Measurements from ENCODE around the gene THBS4.

The THBS4 gene

DNA sequence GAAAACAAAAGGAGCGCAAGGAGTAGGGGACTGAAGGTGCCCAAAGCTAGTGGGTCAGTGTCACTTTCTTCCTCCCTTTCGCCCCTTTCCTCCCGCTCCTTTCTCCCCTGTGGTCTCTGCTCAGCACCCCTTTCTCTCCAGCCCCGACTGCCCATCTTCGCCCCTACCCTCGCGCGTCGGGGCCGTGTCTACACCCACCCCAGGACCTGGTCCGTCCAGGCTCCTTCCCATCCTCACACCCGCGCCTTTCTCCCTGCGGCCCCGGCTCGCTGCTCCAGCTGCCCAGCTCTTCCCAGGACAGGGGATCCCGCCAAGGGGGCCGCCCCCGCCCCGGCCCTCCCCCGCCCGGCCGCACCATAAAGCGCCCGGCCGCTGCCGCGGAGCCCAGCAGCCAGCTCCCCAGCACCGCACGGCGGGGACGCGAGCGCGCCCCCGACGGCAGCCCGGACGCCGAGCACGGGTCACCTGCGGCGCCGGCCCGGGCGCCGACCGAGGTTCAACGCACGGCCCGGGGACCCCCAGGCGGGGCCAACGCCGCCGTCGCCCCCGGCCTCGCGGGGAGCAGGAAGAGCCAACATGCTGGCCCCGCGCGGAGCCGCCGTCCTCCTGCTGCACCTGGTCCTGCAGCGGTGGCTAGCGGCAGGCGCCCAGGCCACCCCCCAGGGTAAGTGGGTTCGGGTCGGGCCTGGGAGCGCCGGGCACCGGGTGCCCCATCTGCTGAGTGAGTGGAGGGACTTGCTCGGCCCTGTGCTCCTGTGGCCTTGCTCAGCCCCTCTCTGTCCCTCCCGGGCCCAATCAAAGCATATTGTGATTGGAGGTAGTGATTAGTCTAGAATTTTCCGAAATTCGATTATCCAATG lies at the start of gene THBS4:
TSS of gene THBS4 (plus strand) at position 387 of the 860 bp plus-strand sequence. CDS start at position 577, 190 bp downstream.
- DNase-seq, result no peak

DNA sequence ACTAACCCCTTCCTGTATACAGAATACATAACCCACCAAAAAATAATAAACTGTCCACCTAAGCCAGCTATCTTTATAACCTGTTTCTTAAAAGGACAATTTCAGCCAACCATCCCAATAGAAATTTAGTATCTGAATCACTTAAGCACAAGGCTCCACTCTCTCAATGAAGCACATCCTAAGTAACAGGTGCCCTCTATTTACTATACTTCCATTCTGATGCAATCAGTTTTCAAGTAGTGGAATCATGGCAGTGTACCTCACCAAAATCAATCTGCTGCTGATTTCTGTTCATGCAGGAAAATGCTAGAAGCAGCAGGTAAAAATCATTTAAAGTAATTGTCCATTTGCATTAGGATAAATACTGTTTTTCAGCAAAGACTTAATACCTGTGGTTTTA lies 48.9 kb upstream of the THBS4 start:
- no peak for DNase-seq

DNA sequence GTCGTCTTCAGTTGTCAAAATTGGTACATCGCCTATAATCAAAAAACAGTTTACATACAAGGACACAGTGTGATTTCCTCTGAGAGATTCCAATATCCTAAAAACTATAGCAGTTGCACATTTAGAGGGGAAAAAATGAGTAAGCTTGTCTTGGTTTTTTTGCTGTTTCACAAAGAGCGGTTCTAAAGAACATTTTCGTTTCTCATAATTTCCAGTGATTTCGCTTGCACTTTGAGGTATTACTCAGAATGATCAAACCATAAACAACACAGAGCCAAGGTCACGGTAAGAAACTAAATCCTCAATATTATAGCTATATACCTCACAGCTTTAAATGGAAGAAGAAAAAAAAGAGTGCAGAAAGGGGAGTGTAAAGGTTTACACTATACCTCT lies 44.9 kb upstream of the THBS4 start:
- DNase-seq, result no peak

DNA sequence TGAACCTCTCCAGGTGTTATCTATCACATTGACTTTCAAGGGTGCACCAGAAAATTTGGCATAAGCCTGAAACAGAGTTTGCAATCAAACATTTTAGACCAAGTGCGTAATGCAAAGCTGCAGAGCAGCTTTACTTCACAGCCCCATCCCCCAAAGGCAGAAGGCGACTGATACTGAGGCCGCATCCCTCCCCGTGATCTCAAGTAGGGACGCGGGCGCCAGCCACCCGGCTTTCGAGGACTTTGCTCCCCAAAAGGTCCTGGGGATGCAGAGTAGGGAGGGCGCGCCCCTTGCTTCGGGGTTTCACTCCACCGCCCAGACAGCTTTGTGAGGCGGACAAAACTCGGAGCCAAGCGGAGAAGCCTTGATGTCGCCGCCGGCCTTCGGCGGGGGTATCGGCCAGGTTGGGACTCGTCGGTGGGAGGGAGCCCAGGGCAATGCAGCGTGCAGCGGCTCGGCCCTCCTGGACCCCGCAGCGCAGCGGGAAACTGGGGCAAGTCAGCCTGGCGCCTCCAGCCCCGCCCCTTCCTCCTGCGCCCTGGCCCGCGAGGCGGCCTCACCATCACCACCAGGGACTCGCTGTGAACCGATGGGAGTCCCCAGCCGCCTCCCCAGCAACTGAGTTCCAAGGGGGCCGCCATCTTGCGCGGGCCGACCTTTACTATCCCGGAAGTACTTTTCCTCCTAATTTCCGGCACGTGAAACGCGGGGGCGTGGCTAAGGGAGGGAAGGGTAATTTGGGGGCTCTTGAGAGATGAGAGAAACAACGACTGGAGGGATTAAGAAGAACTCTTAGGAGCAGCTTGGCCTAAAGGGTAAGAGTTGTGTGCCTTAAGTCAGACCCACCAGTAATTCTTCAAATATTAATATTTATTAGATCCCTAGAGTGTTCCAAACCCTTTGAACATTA lies 44.3 kb upstream of the THBS4 start, which contains the start of gene MTX3:
TSS of gene MTX3 (minus strand) at position 665 of the 910 bp plus-strand sequence. CDS start at position 641, 24 bp downstream.
- DNase-seq, result peak; percentile 98

DNA sequence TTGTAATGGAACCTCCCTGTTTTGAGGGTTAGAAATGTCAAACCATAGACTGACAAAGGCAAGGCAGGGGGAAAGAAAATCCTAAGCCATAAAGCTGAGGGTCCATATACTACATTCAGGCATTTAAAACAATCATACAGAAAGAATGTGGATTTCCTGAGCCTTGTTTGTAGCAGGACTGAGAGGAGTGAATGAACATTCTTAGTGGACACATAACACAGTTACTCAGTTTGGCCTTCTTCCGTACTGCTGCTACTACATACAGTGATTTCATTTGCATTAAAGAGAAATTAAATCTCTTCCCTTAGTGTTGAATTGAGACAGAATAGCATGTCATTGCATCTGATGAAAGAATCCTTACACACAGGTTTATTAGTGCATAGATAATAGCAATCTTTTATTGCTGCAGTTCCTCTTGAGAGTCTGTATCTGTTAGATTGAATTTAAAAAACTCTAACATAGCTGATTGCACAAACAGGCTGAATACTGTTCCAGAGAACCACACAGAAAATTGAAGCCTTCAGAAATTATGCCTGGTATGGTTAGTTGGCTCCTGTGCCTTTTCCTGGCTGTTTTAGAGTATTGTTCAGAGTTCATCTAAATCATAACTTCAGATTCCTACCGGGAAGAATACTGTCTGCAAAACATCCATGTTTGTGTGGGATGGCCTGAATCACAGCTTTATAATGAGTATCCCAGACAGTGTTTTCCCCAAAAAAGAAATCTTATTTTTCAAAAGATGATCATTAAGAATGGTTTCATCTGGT lies 42.1 kb upstream of the THBS4 start:
- no peak for DNase-seq

DNA sequence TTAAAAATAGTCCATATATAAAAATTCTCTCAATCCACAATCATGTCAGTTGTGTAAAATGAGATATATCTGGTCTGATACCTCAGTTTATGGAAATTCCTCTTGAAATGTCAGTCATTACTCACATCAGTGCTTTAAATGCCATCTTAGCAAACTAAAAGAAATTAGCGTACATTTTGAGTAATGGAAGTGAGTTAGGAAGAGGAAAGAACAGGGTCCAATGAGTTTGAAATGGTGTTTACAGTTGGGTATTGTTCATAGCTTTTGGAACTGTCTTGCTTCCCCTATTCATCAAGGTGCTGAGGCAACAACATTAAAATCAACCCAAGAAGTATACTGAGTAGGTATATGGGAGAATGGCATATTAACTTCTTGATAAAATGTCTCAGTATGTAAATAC lies 35.4 kb upstream of the THBS4 start:
- no peak for DNase-seq

DNA sequence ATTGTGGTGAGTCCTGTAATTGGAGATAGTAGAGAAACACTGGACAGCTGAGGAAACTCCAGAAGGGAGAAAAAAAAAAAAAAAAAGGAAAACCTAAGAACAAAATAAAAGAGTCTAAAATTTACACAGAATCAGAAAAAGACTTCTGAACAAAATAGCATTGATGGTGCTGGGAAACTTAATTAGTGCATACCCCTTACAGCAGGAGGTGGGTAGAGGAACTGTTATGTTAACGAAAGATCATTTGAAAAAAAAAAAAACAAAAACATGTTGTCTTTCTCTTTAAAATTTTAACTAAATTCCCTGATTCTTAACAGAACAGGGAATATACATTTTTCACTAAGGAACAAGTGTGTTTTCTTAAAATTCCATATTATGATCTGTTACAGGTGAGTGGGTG lies 32.5 kb upstream of the THBS4 start:
- DNase-seq, result no peak

DNA sequence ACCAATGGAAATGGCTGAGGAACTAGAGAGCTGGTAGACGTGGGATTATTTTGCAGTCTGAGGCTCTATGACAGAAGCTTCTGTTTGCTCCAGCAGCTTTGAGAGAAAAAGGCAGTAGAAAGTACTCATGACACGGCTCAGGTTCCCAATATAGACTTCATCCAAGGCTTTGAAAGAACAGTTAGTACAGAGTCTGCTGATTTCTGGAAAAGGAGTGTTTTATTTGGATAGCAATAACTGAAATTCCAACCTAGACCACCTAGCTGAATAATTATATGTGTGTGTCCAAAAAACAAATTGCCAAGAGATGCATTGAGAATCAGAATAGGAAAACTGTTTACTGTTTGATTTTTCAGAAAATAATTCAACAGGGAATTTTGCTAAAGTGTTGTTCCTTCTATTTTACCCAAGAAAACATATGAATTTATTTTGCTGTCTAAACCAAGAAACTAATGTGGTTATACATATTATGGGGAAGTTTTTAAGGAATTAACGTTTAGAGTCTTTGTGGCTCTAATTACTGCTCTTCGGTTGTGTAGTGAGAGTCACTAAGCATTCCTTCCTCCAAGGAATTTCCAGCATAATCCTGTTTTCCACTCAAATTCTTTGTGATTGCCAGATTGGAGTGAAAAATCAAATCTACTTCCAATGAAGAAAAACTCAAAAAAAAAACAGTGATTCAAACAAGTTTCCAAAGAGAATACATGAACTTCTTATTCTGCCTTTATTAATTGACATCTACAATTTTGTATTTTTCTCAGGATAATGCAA lies 26.0 kb upstream of the THBS4 start:
- DNase-seq, result no peak

DNA sequence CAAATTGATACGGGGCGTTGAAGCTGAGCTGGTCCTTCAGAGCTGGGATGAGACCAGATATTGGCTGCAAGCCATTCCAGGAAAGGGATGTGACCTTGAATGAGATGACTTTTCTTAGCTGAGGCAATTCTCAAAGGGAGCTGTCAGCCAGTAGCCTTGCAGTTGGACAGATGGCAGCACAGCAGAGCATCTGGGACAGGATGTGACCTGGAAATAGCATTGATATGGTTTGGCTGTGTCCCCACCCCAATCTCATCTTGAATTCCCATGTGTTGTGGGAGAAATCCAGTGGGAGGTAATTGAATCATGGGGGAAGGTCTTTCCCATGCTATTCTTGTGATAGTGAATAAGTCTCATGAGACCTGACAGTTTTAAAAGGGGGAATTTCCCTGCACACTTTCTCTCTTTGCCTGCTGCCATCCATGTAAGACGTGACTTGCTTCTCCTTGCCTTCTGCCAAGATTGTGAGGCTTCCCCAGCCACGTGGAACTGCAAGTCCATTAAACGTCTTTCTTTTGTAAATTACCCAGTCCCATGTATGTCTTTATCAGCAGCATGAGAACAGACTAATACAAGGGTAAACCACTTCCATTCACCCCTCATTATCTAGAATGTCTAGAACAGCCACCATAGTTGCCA lies 24.3 kb upstream of the THBS4 start:
- DNase-seq, result peak; percentile 42

DNA sequence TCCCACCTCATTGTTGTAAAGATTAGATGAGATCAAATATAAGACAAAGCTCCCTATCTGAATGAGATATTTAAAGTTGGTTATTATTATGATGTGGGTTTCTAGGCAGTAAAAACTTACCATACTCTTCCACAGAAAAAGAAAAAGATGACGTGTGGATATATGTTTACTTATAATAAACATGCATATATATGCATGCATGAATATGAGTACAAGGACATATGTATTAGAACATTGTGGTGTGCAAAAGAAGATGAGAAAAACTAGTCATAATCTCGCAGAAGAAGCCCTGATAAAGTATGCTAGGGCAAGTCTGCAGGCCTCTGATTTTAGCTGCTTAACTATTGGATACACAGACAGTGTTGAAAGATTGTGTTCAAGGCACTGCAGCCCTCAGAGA lies 10.1 kb upstream of the THBS4 start:
- DNase-seq, result no peak

DNA sequence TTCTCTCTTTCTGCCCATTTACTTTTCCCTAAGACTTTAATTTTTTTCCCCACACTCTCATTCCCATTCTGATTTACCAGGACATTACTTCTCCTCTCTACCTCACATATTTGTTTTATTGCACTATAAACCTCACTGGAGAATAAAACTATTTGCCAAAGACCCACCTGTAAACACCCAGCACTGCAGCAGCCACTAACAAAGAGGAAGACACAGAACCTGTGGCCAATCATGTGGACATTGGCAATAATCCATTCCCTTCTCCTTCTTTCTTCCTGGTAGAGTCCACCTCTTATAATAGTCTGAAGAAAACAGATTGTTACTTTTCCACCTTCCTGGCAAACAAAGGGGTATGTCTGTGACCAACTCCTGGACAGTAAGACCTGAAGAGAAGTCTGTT lies 8.3 kb upstream of the THBS4 start:
- DNase-seq, result no peak

DNA sequence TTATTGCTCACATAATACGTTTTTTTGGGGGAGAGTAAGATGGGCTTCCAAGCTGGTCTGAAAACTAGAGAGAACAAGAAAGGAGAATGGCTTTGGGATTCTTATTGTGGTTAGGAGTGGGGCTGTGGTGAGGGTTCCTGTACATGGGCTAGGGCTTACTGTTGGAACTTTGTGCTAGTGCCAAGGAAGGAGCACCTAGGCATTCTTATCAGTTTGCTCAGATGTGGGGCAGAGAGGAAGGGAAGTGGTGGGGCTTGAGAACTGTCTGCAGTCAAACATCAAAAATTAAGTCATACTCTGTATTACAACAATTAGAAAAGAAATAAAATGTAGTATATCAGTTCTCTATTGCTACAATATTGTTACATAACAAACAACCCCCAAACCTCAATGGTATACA lies 4.0 kb upstream of the THBS4 start:
- no peak for DNase-seq

DNA sequence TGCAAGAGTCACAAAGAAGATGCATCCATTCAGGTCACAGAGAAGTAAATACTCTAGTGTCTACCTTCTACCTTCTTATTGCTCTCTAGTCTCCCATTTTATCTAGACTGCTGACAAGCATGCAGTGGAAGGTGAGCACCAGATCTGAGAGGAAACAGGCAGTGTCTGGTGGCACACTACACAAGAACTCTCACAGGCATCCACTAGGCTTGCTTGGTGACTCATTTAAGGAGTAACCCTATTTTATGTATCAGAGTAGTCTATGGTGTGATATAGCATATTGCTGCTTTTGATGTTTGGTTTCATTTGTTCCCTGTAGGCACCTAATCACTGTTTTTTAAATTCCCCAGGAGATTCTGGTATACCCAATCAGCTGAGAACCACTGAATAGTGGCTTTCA lies 1.6 kb upstream of the THBS4 start:
- no peak for DNase-seq

DNA sequence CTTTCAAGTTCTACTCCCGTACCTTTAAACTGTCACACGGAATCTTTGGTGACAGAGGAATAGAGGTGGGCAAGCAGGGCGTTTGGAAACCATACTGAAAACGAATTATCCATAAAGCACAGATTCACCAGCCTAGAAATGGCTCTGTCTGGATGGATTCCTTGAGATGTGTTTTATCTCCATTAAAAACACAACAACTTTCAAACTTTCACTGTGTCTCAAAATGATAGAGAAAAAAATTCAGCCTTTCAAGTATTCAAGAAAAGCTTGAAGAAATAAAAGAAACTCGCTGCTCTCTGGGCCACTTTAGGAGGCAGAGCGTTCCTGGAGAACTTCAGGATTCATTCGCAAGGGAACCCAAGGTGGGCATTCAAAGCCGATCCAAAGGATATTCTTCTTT lies 589 bp upstream of the THBS4 start:
- no peak for DNase-seq

DNA sequence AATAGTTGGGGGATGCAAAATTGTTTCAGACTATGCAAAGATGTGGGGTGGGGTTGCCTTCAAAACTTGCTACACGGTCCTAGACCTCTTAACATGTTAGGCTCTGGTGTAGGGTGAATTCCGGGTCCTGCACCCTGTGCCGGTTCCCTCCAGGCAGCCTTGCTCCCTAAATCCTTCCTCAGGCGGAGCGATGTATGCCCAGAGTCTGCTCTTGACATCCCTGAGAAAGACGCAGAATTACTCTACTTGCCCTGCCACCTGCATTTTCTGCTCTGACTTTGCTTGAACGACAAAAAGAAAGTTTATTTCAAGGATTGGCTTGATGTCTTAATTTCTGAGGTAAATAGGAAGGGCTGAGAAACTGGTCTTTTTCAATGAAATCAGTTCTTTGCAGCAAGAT lies 691 bp downstream of the THBS4 start:
- DNase-seq, result no peak

DNA sequence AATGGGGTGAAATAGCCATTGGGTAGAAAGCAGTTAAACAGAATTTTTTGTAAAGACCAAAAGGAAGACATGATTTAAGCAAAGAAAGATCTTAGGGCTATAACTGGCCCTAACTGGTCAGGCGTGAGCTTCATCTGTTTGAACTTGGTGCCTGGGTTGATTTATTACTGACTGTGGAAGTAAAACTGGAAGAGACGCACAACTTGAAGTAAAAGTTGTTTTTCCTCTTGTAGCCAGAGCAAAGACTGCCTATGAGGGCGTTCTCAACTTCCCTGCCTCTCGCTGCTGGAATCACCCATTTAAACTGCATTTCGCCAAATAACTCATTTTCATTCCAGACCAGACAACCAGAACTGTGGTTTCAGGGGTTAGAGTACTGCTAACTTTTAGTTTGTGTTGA lies 1.5 kb downstream of the THBS4 start:
- DNase-seq, result peak; percentile 25

DNA sequence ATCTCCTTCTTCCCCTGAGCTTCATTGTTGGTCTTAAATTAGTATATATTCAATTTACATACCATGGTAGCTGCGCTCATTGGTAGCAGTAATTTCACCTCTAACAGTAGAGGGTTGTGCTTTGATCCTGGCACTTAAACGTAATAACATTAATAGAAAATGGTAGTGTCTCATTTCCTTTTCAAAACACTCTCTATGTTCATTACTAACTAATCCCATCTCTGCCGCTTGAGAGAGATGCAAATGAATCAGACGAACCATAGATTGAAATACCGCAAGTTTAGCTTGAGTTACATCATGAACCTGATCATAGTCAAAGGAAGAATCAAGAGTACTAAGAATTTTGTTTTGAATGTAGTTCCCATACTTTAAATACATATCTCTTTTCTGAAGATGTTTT lies 2.2 kb downstream of the THBS4 start:
- peak; percentile 81 for DNase-seq

DNA sequence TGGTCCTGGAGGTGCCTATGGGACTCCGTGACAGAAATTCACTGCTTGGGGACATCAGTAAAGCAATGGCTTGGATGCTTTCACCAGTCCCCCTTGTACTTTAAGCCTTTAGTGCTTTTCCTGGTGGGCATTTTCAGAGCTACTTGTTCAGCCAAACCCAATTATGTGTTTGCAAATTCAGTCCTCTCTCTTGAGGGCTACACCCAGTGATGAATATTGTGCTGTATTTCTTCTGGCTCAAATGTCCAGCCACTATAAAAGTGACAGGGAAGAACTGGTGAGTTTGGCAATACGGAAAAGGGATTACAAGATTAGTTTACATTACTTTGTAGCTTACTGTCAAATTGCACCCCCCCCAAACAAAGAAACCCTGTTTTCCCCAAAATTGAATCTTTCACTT lies 4.5 kb downstream of the THBS4 start:
- DNase-seq, result no peak

DNA sequence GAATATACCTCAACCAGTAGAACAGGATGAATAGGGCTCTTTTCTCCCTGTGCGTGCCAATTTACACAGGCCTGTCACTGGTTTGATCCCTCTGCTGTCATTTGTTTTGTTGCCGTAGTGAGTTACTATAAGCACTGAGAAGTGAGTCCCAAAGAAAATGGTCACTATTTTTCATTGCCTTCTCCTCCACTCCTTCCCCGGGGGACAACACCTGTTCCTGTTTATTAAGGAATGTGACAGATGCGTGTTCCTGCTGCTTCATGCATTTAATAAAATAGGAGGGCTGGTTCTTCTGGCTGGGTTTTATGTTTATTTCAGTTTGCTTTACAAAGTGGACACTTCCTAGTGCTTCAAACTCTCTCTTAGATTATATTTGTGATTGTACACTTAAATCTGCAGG lies 6.4 kb downstream of the THBS4 start:
- peak; percentile 25 for DNase-seq

DNA sequence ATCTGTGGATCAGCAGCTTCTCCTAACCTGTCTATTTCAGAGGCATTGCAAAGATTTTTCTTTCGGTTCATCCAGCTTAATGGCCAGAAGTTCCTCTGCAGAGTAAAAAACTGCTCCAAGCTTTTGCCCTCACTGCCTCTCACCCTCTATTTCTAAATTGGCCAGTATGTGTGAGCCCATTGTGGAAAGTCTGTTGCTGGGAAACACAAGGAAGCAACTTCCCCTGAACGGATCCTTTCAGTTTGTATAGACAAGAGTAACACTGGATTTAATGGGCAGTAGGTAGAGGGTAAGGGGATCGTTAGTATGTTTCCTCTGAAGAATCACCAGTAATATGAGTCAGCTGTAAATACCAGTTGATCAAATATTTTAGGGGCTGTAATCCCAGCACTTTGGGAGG lies 7.2 kb downstream of the THBS4 start:
- no peak for DNase-seq

DNA sequence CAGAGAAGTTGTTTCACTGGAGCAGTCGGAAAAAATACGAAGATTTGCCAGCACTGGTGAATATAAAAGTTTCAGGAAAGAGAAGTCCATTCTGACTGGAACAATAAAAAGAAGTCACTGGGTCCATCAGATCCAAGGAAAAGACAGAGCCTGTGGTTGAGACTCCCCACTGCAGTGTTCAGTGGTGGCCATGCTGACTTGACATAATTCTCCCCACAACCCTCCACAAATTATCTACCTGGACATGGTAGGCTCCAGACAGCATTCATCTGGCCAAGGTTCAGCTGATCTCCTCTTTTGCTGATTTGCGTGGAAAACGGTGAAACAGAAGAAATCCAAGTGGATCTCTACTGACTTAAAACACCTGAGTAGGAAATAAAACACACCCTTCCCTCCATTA lies 8.0 kb downstream of the THBS4 start:
- DNase-seq, result no peak
